ENCODE results near the gene CACNB3. TPM values are rescaled to one million over a fixed set of nuclear protein-coding genes. Genes with fewer than 3 reads are reported as not detected.
"Not testable (repeated sequence)": the region's sequence is repeated elsewhere in the genome, so short reads cannot be mapped to it uniquely, and the experiment has no call there.

CACNB3 gene
- total RNA-seq, 2 donors from 2014 or later, result 11.8 to 23.8 TPM

- intact Hi-C loops (cut with DNase I), result no loop called here
Measured at GRCh38 chr12:48831257-48831656, 13.0 kb downstream of the CACNB3 start.

GRCh38 chr12:48832321-48833060, 14.2 kb downstream of the CACNB3 start:
- intact Hi-C loops (cut with DNase I), result no loop called here

More at GRCh38 chr12:48831257-48831656, 13.0 kb downstream of the CACNB3 start:
- DNase-seq (ENCODE audit: low spot score), result no peak

GRCh38 chr12:48838048-48838447, 19.8 kb downstream of the CACNB3 start:
- intact Hi-C loops (cut with DNase I), result no loop called here
- DNase-seq (ENCODE audit: low spot score), result no peak

More at GRCh38 chr12:48832321-48833060, 14.2 kb downstream of the CACNB3 start:
- DNase-seq (ENCODE audit: low spot score), result no peak

- intact Hi-C loops (cut with DNase I); DNase-seq (ENCODE audit: low spot score): not testable (repeated sequence)
Measured at GRCh38 chr12:48842021-48842420, 23.7 kb downstream of the CACNB3 start.

GRCh38 chr12:48851883-48852733, 33.8 kb downstream of the CACNB3 start, which contains the start of gene DDX23:
Gene DDX23, minus strand, starts transcription at chr12:48852163. Its CDS starts 6,381 bp downstream, at chr12:48845782.
- DNase-seq (ENCODE audit: low spot score), result peak; percentile 98
- intact Hi-C loops (cut with DNase I), result loop anchor here in 1 of 2 donors (2.0 kb wide), 1 partner anchor 39 kb away; no protein-coding TSS in a partner anchor

- intact Hi-C loops (cut with DNase I), result loop anchor here in 1 of 2 donors (2.0 kb wide), 1 partner anchor 38 kb away; no protein-coding TSS in a partner anchor
- DNase-seq (ENCODE audit: low spot score), result peak; percentile 91
Measured at GRCh38 chr12:48852734-48853688, 34.7 kb downstream of the CACNB3 start.

- DNase-seq (ENCODE audit: low spot score), result no peak
- intact Hi-C loops (cut with DNase I), result no loop called here
Measured at GRCh38 chr12:48854488-48854887, 36.2 kb downstream of the CACNB3 start.

GRCh38 chr12:48854932-48855331, 36.6 kb downstream of the CACNB3 start:
- intact Hi-C loops (cut with DNase I); DNase-seq (ENCODE audit: low spot score): not testable (repeated sequence)

GRCh38 chr12:48856379-48856778, 38.1 kb downstream of the CACNB3 start:
- intact Hi-C loops (cut with DNase I), result loop anchor here in 1 of 2 donors (2.0 kb wide), 1 partner anchor 32 kb away; no protein-coding TSS in a partner anchor

GRCh38 chr12:48857278-48857994, 39.1 kb downstream of the CACNB3 start:
- DNase-seq (ENCODE audit: low spot score), result no peak
- intact Hi-C loops (cut with DNase I), result loop anchor here (1.0 to 2.0 kb wide), 2 partner anchors 24 to 31 kb away; no protein-coding TSS in a partner anchor

More at GRCh38 chr12:48856379-48856778, 38.1 kb downstream of the CACNB3 start:
- DNase-seq (ENCODE audit: low spot score), result no peak

- intact Hi-C loops (cut with DNase I), result no loop called here
- DNase-seq (ENCODE audit: low spot score), result no peak
Measured at GRCh38 chr12:48858043-48858442, 39.7 kb downstream of the CACNB3 start.

GRCh38 chr12:48859607-48860006, 41.3 kb downstream of the CACNB3 start:
- intact Hi-C loops (cut with DNase I), result no loop called here

GRCh38 chr12:48860236-48860635, 41.9 kb downstream of the CACNB3 start:
- DNase-seq (ENCODE audit: low spot score); intact Hi-C loops (cut with DNase I): not testable (repeated sequence)

More at GRCh38 chr12:48859607-48860006, 41.3 kb downstream of the CACNB3 start:
- DNase-seq (ENCODE audit: low spot score), result no peak

GRCh38 chr12:48861111-48861510, 42.8 kb downstream of the CACNB3 start:
- no peak for DNase-seq (ENCODE audit: low spot score)
- intact Hi-C loops (cut with DNase I), result no loop called here

- intact Hi-C loops (cut with DNase I), result no loop called here
- no peak for DNase-seq (ENCODE audit: low spot score)
Measured at GRCh38 chr12:48862760-48863159, 44.5 kb downstream of the CACNB3 start.

GRCh38 chr12:48863291-48863690, 45.0 kb downstream of the CACNB3 start:
- intact Hi-C loops (cut with DNase I), result no loop called here
- DNase-seq (ENCODE audit: low spot score), result no peak

GRCh38 chr12:48865281-48866051, 47.2 kb downstream of the CACNB3 start, which contains the start of gene RND1:
Gene RND1, minus strand, starts transcription at chr12:48865870. Its CDS starts 103 bp downstream, at chr12:48865767.
- DNase-seq (ENCODE audit: low spot score), result peak; percentile 93
- intact Hi-C loops (cut with DNase I), result no loop called here
